Keratinocyte (primary cell): ENCODE data around the gene CMTM7. TPM values are rescaled to one million over a fixed set of nuclear protein-coding genes. Genes with fewer than 3 reads are reported as not detected.
A peak's percentile ranks its signal among the peaks of the same experiment; 100 is the strongest.

Experiments
- DNase-seq: peaks from one replicate; pipeline ENCODE4 v3.0.0-alpha.2; 2011; ENCODE audit warnings: low read depth, missing footprints, low spot score
- FAIRE-seq: peaks from 2 replicates; lab custom pipeline; 2011; peaks lifted over from hg19 to GRCh38; lab: Jason Lieb, UNC
- H2AFZ ChIP-seq: 2 replicates; pipeline ENCODE4 v1.6.0; 2012; ENCODE audit warnings: low read length, control low read depth, inconsistent platforms; ENCODE audit not compliant: control insufficient read depth
- H3K27ac ChIP-seq: 2 replicates; pipeline ENCODE4 v1.5.1; 2011; ENCODE audit warnings: low read length; ENCODE audit not compliant: control insufficient read depth, insufficient read depth
- H3K27me3 ChIP-seq: 3 replicates; pipeline ENCODE4 v1.6.0; 2011; ENCODE audit warnings: low read length; ENCODE audit not compliant: control insufficient read depth, insufficient read depth; ENCODE audit errors: extremely low read depth
- H3K36me3 ChIP-seq, 2 experiments: 2 replicates in 1 of 2; 3 replicates in 1 of 2; pipeline ENCODE4 v1.5.1; 2011; ENCODE audit warnings: low read length in 2 of 2, mild to moderate bottlenecking in 1 of 2; ENCODE audit not compliant: control insufficient read depth in 2 of 2, insufficient read depth in 2 of 2; ENCODE audit errors: extremely low read depth in 1 of 2
- H3K4me1 ChIP-seq: 3 replicates; pipeline ENCODE4 v1.5.1; 2011; ENCODE audit warnings: low read length; ENCODE audit not compliant: control insufficient read depth, insufficient read depth; ENCODE audit errors: extremely low read depth
- H3K4me2 ChIP-seq: 3 replicates; pipeline ENCODE4 v1.6.0; 2011; ENCODE audit warnings: low read depth, low read length; ENCODE audit not compliant: control insufficient read depth, insufficient read depth; ENCODE audit errors: extremely low read depth
- H3K4me3 ChIP-seq, 3 experiments: fragments of 200-600 bp in 1 of 3; sonication (generic) in 1 of 3; 2 replicates in 2 of 3; 3 replicates in 1 of 3; pipeline ENCODE4 v1.5.1; 2011 to 2016; ENCODE audit warnings: low read length in 3 of 3, mild to moderate bottlenecking in 3 of 3, control low read depth in 2 of 3, inconsistent platforms in 1 of 3, low read depth in 1 of 3, mixed read lengths in 1 of 3, mixed run types in 1 of 3, moderate library complexity in 1 of 3; ENCODE audit not compliant: control insufficient read depth in 2 of 3, insufficient read depth in 2 of 3; ENCODE audit errors: extremely low read depth in 1 of 3
- H3K79me2 ChIP-seq: 2 replicates; pipeline ENCODE4 v1.6.0; 2012; ENCODE audit warnings: low read length; ENCODE audit not compliant: control insufficient read depth, insufficient read depth
- H3K9ac ChIP-seq: 3 replicates; pipeline ENCODE4 v1.6.0; 2011; ENCODE audit warnings: low read length; ENCODE audit not compliant: control insufficient read depth, insufficient read depth; ENCODE audit errors: extremely low read depth
- H3K9me1 ChIP-seq: 3 replicates; pipeline ENCODE4 v1.6.0; 2011; ENCODE audit warnings: low read length; ENCODE audit not compliant: control insufficient read depth, insufficient read depth; ENCODE audit errors: extremely low read depth
- H3K9me3 ChIP-seq: 2 replicates; pipeline ENCODE4 v1.5.1; 2012; ENCODE audit warnings: low read depth, low read length; ENCODE audit not compliant: control insufficient read depth
- H4K20me1 ChIP-seq: 3 replicates; pipeline ENCODE4 v1.6.0; 2011; ENCODE audit warnings: low read length; ENCODE audit not compliant: control insufficient read depth, insufficient read depth; ENCODE audit errors: extremely low read depth
- CTCF ChIP-seq, 3 experiments: IDR thresholded peaks in 1 of 3; conservative IDR thresholded peaks in 1 of 3; optimal IDR thresholded peaks in 1 of 3; 2 replicates in 2 of 3; 3 replicates in 1 of 3; pipeline versions ENCODE3 to v1.5.1; 2011; ENCODE audit warnings: low read length in 3 of 3, mild to moderate bottlenecking in 3 of 3, moderate library complexity in 2 of 3, control low read depth in 1 of 3, inconsistent platforms in 1 of 3; ENCODE audit not compliant: insufficient read depth in 2 of 3; ENCODE audit errors: extremely low read depth in 1 of 3
- EZH2 ChIP-seq: IDR thresholded peaks from one replicate; pipeline ENCODE4 v1.6.1; 2012; ENCODE audit warnings: inconsistent platforms, mild to moderate bottlenecking, low read length, moderate library complexity
- dilution Hi-C: fragments of 300-500 bp; cut with MboI; formaldehyde crosslinking; loops from one replicate; pipeline ENCODE4 v1.7.0; 2020; ENCODE audit warnings: low sequenced_read_pairs; ENCODE audit not compliant: extremely low pct_ligation_motif_present
- polyA plus RNA-seq, 5 experiments: library from polyadenylated mRNA; depleted of rRNA in 3 of 5; stranded (reverse) in 3 of 5; stranded (forward) in 1 of 5; unstranded in 1 of 5; fragments of >200 nt; gene quantifications; 1 replicate in 1 of 5; 2 replicates in 3 of 5; 3 replicates in 1 of 5; pipeline versions ENCODE4 v1.2.1 to v1.2.3, GENCODE V29; 2011 to 2012; ENCODE audit warnings: missing spikeins in 2 of 5, low read depth in 1 of 5, low replicate concordance in 1 of 5

CMTM7 gene
- polyA plus RNA-seq, 1 donor (not counting 4 experiments of a cell fraction or from before 2014, with no cell fraction given) = 47.2 TPM

DNA sequence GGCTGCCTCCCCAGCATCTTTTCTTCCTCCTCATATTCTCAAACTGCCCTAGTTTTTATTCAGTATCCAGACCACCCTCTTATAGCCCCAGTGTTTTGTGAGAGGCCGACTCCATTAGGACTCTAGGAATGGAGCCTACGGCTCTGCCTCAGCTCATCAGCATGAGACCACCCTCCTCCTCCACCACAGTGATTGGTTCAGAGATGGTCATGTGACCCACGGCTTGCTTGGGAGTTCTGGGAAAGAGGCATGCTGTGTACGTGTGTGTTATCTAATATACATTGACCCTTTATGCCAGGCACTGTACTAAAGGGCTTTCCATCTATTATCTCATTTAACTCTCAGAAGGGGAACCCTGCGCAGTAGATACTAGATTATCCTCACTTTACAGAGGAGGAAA lies 17.8 kb upstream of the CMTM7 start:
- no peak overlapping the region for H2AFZ ChIP-seq
- H3K79me2 ChIP-seq = no peaks in the 10 kb centered on the region
- no peak overlapping the region for H3K27ac ChIP-seq
- no peak overlapping the region for H3K4me3 ChIP-seq
- H3K36me3 ChIP-seq = no peaks in the 10 kb centered on the region
- no peaks in the 10 kb centered on the region for H4K20me1 ChIP-seq
- H3K4me1 ChIP-seq = peaks cover 5% of the 10 kb centered on the region
- no peak for FAIRE-seq
- TF ChIP-seq EZH2 (no peak), CTCF (optimal IDR thresholded peaks at IDR 0.05 in 1 of 3, IDR thresholded peaks at IDR 0.05 in 1 of 3, conservative IDR thresholded peaks at IDR 0.05 in 1 of 3; ENCODE audit: extremely low read depth in 1 of 3, insufficient read depth in 2 of 3, low read length in 3 of 3) (no peak)
- no peak for DNase-seq
- no peak overlapping the region for H3K4me2 ChIP-seq
- no peaks in the 10 kb centered on the region for H3K27me3 ChIP-seq
- H3K9me1 ChIP-seq = no peaks in the 10 kb centered on the region
- no peaks in the 10 kb centered on the region for H3K9me3 ChIP-seq
- H3K9ac ChIP-seq = no peak overlapping the region
- dilution Hi-C loops = no loop called here

GRCh38 chr3:32374788-32375595 lies 16.7 kb upstream of the CMTM7 start:
- Histone ChIP-seq H3K79me2 (no peaks in the 10 kb centered on the region), H3K9ac (no peak overlapping the region), H3K27me3 (no peaks in the 10 kb centered on the region), H3K9me3 (no peaks in the 10 kb centered on the region), H3K9me1 (no peaks in the 10 kb centered on the region), H2AFZ (peak overlapping the region; percentile 73), H4K20me1 (no peaks in the 10 kb centered on the region), H3K4me2 (no peak overlapping the region), H3K36me3 (no peaks in the 10 kb centered on the region), H3K4me3 (no peak overlapping the region), H3K27ac (no peak overlapping the region), H3K4me1 (peaks cover 5% of the 10 kb centered on the region)
- FAIRE-seq (peak; percentile 81), DNase-seq (no peak)
- dilution Hi-C loops = no loop called here
- TF ChIP-seq CTCF (optimal IDR thresholded peaks at IDR 0.05 in 1 of 3, IDR thresholded peaks at IDR 0.05 in 1 of 3, conservative IDR thresholded peaks at IDR 0.05 in 1 of 3; ENCODE audit: extremely low read depth in 1 of 3, insufficient read depth in 2 of 3, low read length in 3 of 3) = peak; percentile 17 to 69 (median 60)
- no peak for TF ChIP-seq EZH2
